Ectodermal cell (in vitro differentiated cells): Measurements from ENCODE around the gene ABLIM1.

Experiments used
- H3K27ac ChIP-seq: 2 replicates; pipeline ENCODE4 v1.7.0; 2013; ENCODE audit warnings: mild to moderate bottlenecking, low read depth, low read length; ENCODE audit not compliant: insufficient read depth, poor library complexity, severe bottlenecking
- H3K27me3 ChIP-seq: 2 replicates; pipeline ENCODE4 v1.7.0; 2013; ENCODE audit warnings: mild to moderate bottlenecking, low read length; ENCODE audit not compliant: insufficient read depth, control insufficient read depth, poor library complexity, severe bottlenecking
- H3K36me3 ChIP-seq: one replicate; pipeline ENCODE4 v1.7.0; 2013; ENCODE audit warnings: low read length; ENCODE audit not compliant: control insufficient read depth, insufficient read depth
- H3K4me1 ChIP-seq: one replicate; pipeline ENCODE4 v1.7.0; 2013; ENCODE audit warnings: low read length; ENCODE audit not compliant: control insufficient read depth, insufficient read depth
- H3K4me3 ChIP-seq: 2 replicates; pipeline ENCODE4 v1.7.0; 2013; ENCODE audit warnings: low read depth, low read length, control low read depth; ENCODE audit not compliant: insufficient read depth
- H3K9me3 ChIP-seq: 2 replicates; pipeline ENCODE4 v1.7.0; 2013; ENCODE audit warnings: mild to moderate bottlenecking, low read length, moderate library complexity; ENCODE audit not compliant: control insufficient read depth
- WGBS, 2 experiments: methylation state at CpG; one replicate each; pipeline ENCODE4 v1.1.7; 2013; ENCODE audit warnings: missing lambda C conversion rate in 2 of 2; 5-methylcytosine and 5-hydroxymethylcytosine counted together

The ABLIM1 gene

GRCh38 chr10:114444819-114445218 lies 213.3 kb downstream of the ABLIM1 start:
- H3K4me1 ChIP-seq: no peaks in the 10 kb centered on the region
- no peak overlapping the region for H3K4me3 ChIP-seq
- no peaks in the 10 kb centered on the region for H3K36me3 ChIP-seq
- no peak overlapping the region for H3K27ac ChIP-seq
- no peaks in the 10 kb centered on the region for H3K9me3 ChIP-seq
- H3K27me3 ChIP-seq: no peaks in the 10 kb centered on the region

GRCh38 chr10:114442091-114442630 lies 215.9 kb downstream of the ABLIM1 start:
- Histone ChIP-seq H3K4me1 (no peaks in the 10 kb centered on the region), H3K4me3 (no peak overlapping the region), H3K27ac (no peak overlapping the region), H3K9me3 (no peaks in the 10 kb centered on the region), H3K36me3 (peaks cover 5% of the 10 kb centered on the region), H3K27me3 (no peaks in the 10 kb centered on the region)
- WGBS, 2 experiments: 71 to 74% methylated on average over 4 of the region's 4 CpGs

GRCh38 chr10:114441107-114441506 lies 217.0 kb downstream of the ABLIM1 start:
- Histone ChIP-seq H3K36me3 (peaks cover 5% of the 10 kb centered on the region), H3K27me3 (no peaks in the 10 kb centered on the region), H3K4me3 (no peak overlapping the region), H3K27ac (no peak overlapping the region), H3K4me1 (no peaks in the 10 kb centered on the region), H3K9me3 (no peaks in the 10 kb centered on the region)
- WGBS, 2 experiments: 93 to 96% methylated on average over 1 of the region's 1 CpG

GRCh38 chr10:114437473-114438292 lies 220.4 kb downstream of the ABLIM1 start:
- Histone ChIP-seq H3K4me1 (no peaks in the 10 kb centered on the region), H3K36me3 (peaks cover 5% of the 10 kb centered on the region), H3K4me3 (no peak overlapping the region), H3K27ac (no peak overlapping the region), H3K27me3 (no peaks in the 10 kb centered on the region), H3K9me3 (no peaks in the 10 kb centered on the region)
- 82 to 83% methylated on average over 8 to 9 of the region's 9 CpGs for WGBS, 2 experiments

GRCh38 chr10:114436941-114437340 lies 221.1 kb downstream of the ABLIM1 start:
- H3K27me3 ChIP-seq: no peaks in the 10 kb centered on the region
- WGBS, 2 experiments: 93 to 96% methylated on average over 2 of the region's 2 CpGs
- H3K36me3 ChIP-seq: peaks cover 5% of the 10 kb centered on the region
- no peak overlapping the region for H3K27ac ChIP-seq
- no peaks in the 10 kb centered on the region for H3K4me1 ChIP-seq
- no peak overlapping the region for H3K4me3 ChIP-seq
- no peaks in the 10 kb centered on the region for H3K9me3 ChIP-seq

GRCh38 chr10:114432566-114433093 lies 225.4 kb downstream of the ABLIM1 start:
- 93 to 97% methylated on average over 3 to 4 of the region's 4 CpGs for WGBS, 2 experiments
- Histone ChIP-seq H3K27ac (no peak overlapping the region), H3K4me3 (no peak overlapping the region), H3K9me3 (no peaks in the 10 kb centered on the region), H3K27me3 (no peaks in the 10 kb centered on the region), H3K4me1 (peaks cover under 1% of the 10 kb centered on the region), H3K36me3 (no peaks in the 10 kb centered on the region)

- Histone ChIP-seq H3K27ac (no peak overlapping the region), H3K36me3 (no peaks in the 10 kb centered on the region), H3K4me3 (no peak overlapping the region), H3K4me1 (peaks cover 11% of the 10 kb centered on the region), H3K9me3 (no peaks in the 10 kb centered on the region), H3K27me3 (no peaks in the 10 kb centered on the region)
- WGBS, 2 experiments: 97 to 98% methylated on average over 4 of the region's 4 CpGs
Measured at GRCh38 chr10:114431414-114432135, 226.5 kb downstream of the ABLIM1 start.

GRCh38 chr10:114430688-114431413 lies 227.2 kb downstream of the ABLIM1 start:
- WGBS, 2 experiments: 94 to 97% methylated on average over 12 of the region's 12 CpGs
- H3K36me3 ChIP-seq: no peaks in the 10 kb centered on the region

GRCh38 chr10:114429581-114430335 lies 228.3 kb downstream of the ABLIM1 start:
- Histone ChIP-seq H3K36me3 (no peaks in the 10 kb centered on the region), H3K4me3 (no peak overlapping the region), H3K27ac (no peak overlapping the region), H3K27me3 (no peaks in the 10 kb centered on the region), H3K4me1 (peaks cover 14% of the 10 kb centered on the region), H3K9me3 (no peaks in the 10 kb centered on the region)
- 87% methylated on average over 9 of the region's 9 CpGs for WGBS, 2 experiments

More at GRCh38 chr10:114430688-114431413, 227.2 kb downstream of the ABLIM1 start:
- Histone ChIP-seq H3K27me3 (no peaks in the 10 kb centered on the region), H3K27ac (no peak overlapping the region), H3K4me3 (no peak overlapping the region), H3K9me3 (no peaks in the 10 kb centered on the region), H3K4me1 (peaks cover 14% of the 10 kb centered on the region)
